ENCODE results near the gene GPC5. TPM values are rescaled to one million over a fixed set of nuclear protein-coding genes. Genes with fewer than 3 reads are reported as not detected.
A peak's percentile ranks its signal among the peaks of the same experiment; 100 is the strongest.

The GPC5 gene
- total and polyA plus RNA-seq, 2 of the 8 experiments (the other 6 are each of a cell fraction or from before 2014, with no cell fraction given): 0.20 to 0.39 TPM

DNA sequence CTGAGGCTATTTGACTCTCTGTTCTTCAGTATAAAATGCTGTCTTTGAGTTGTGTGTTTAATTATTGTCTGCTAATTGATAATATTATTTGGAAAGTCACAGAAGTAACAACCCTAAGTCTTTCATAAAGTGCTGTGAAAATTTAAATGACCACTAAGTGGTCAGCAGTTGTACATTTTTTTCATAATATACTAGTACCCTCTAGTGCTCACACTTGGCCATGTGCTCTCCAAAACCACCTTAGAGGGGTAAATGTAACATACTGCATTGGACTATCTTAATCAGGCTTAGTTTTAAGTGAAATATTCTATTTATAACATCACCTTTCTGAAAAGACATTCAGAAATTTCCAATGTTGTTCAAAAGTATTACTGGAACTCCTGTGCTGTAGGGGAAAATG is 745.3 kb downstream of the GPC5 start:
- H2BK12ac ChIP-seq (ENCODE audit: low read depth, low read length): no peak overlapping the region
- no peak overlapping the region for H2BK15ac ChIP-seq (ENCODE audit: low read length)
- CTCF ChIA-PET (ENCODE audit: partially characterized antibody): no interaction called here
- H3K4me3 ChIP-seq (ENCODE audit: extremely low read depth in 1 of 4, insufficient read depth in 2 of 4, low read depth in 3 of 4, low read length in 4 of 4): no peak overlapping the region
- no peaks in the 10 kb centered on the region for H4K20me1 ChIP-seq (replicated peaks in 1 of 2; ENCODE audit: control insufficient read depth in 1 of 2, insufficient read depth in 2 of 2, low read length in 2 of 2)
- H2AK5ac ChIP-seq (ENCODE audit: low read depth, low read length): no peak overlapping the region
- POLR2A ChIA-PET (ENCODE audit: partially characterized antibody): no interaction called here
- H2BK5ac ChIP-seq (ENCODE audit: low read depth, low read length): no peak overlapping the region
- no peak overlapping the region for H3K56ac ChIP-seq (replicated peaks; ENCODE audit: insufficient read length, low read depth, low read length)
- no peaks in the 10 kb centered on the region for H3K9me3 ChIP-seq (ENCODE audit: insufficient read depth in 2 of 2, low read depth in 1 of 2, low read length in 1 of 2)
- H3K9ac ChIP-seq (replicated peaks in 1 of 4; ENCODE audit: extremely low read depth in 1 of 4, low read depth in 3 of 4, low read length in 3 of 4): no peak overlapping the region
- no peaks in the 10 kb centered on the region for H3K79me2 ChIP-seq (ENCODE audit: control insufficient read depth in 1 of 2, insufficient read depth in 2 of 2, low read length in 2 of 2)
- no peaks in the 10 kb centered on the region for H3K36me3 ChIP-seq (ENCODE audit: control insufficient read depth in 2 of 4, insufficient read depth in 4 of 4, low read length in 3 of 4)
- H2AFZ ChIP-seq (ENCODE audit: low read length): no peak overlapping the region
- H2BK20ac ChIP-seq (ENCODE audit: low read length): no peak overlapping the region
- H3K4me1 ChIP-seq (replicated peaks in 1 of 4; ENCODE audit: control insufficient read depth in 3 of 4, insufficient read depth in 4 of 4, low read length in 3 of 4): no peaks in the 10 kb centered on the region
- FAIRE-seq: no peak
- no peak overlapping the region for H3K18ac ChIP-seq (ENCODE audit: extremely low read depth, low read length)
- H3K23me2 ChIP-seq (ENCODE audit: low read depth, low read length): no peaks in the 10 kb centered on the region
- no peak overlapping the region for H3K4me2 ChIP-seq (ENCODE audit: insufficient read depth in 1 of 2, low read depth in 2 of 2, low read length in 2 of 2)
- H3K27me3 ChIP-seq (replicated peaks in 1 of 4; ENCODE audit: control insufficient read depth in 3 of 4, extremely low read depth in 1 of 4, insufficient read depth in 3 of 4, low read length in 3 of 4): no peaks in the 10 kb centered on the region
- no peak for DNase-seq (ENCODE audit: low read depth in 1 of 2, low spot score in 2 of 2)
- no peak overlapping the region for H4K8ac ChIP-seq (ENCODE audit: extremely low read depth, insufficient read depth, low read length)
- H3K4ac ChIP-seq (replicated peaks; ENCODE audit: insufficient read length, low read depth, low read length): no peak overlapping the region
- H3K23ac ChIP-seq (ENCODE audit: insufficient read length): no peak overlapping the region
- no peak overlapping the region for H2BK120ac ChIP-seq (replicated peaks; ENCODE audit: low read depth, low read length)
- H4K5ac ChIP-seq (ENCODE audit: insufficient read length, low read depth, low read length): no peak overlapping the region
- TF ChIP-seq NANOG (IDR thresholded peaks at IDR 0.05; ENCODE audit: insufficient read depth, low read depth, low read length, poor library complexity, severe bottlenecking): no peak
- peak; percentile 18 to 21; a peak in 3 of 4 replicates for TF ChIP-seq RAD21 (IDR thresholded peaks at IDR 0.05 in 1 of 2, conservative IDR thresholded peaks at IDR 0.05 in 1 of 2; ENCODE audit: low read depth in 2 of 2, low read length in 2 of 2)
- no peak for TF ChIP-seq MAFK (IDR thresholded peaks at IDR 0.05; ENCODE audit: low read depth, low read length)
- no peak for TF ChIP-seq ATF3 (IDR thresholded peaks at IDR 0.05; ENCODE audit: insufficient read depth, low read depth, low read length)
- TF ChIP-seq KDM1A (IDR thresholded peaks at IDR 0.05; ENCODE audit: borderline replicate concordance, low read length): no peak
- no peak for TF ChIP-seq JUND (IDR thresholded peaks at IDR 0.05; ENCODE audit: low read length)
- TF ChIP-seq SP4 (IDR thresholded peaks at IDR 0.05; ENCODE audit: low read length): no peak
- H3K14ac ChIP-seq (ENCODE audit: insufficient read length): no peak overlapping the region
- no peak overlapping the region for H4K91ac ChIP-seq (replicated peaks; ENCODE audit: insufficient read length, low read length)
- no peaks in the 10 kb centered on the region for H3K79me1 ChIP-seq (ENCODE audit: low read depth, low read length)
- H3K27ac ChIP-seq (ENCODE audit: low read depth, low read length): no peak overlapping the region

Data from H1 (cell line).